ENCODE data around the gene ATRNL1. TPM values are rescaled to one million over a fixed set of nuclear protein-coding genes. Genes with fewer than 3 reads are reported as not detected.

The ATRNL1 gene
- total RNA-seq, 1 experiment from 2014 or later: 28.7 TPM

GRCh38 chr10:115606741-115607140 is 513.6 kb downstream of the ATRNL1 start (continued):
- TF ChIP-seq MLX (CRISPR knock-in tag; IDR thresholded peaks at IDR 0.05): no peak

DNA sequence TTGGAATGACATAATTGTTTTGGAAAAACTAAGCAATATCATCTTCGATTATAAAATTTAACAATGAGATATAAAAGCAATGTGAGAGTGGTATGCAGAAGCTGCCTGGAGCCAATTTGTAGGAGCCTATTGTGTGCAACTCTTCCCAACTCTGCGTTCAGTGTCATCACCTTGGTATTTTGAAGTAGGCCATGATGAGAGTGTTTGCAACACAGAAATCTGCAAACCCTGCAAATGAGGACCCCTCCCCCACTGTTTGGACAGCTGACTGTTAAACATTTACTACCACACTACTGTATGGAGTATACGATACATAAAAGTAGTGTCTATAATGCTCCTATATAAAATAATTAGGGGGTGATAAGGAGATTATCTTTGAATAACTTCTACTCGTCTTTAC is 531.3 kb downstream of the ATRNL1 start:
- H3K4me1 Mint-ChIP-seq: no peaks in the 10 kb centered on the region
- DNase-seq (ENCODE audit: low spot score): no peak
- no peaks in the 10 kb centered on the region; the same call in 1 of the 2 replicates for H3K36me3 Mint-ChIP-seq
- no peak for ATAC-seq
- no peak overlapping the region for H3K4me3 Mint-ChIP-seq
- ChIA-PET POLR2A (no interaction called here), CTCF (no interaction called here)
- no peaks in the 10 kb centered on the region for H3K27me3 Mint-ChIP-seq (ENCODE audit: low read depth)
- TF ChIP-seq, protein P1, sequence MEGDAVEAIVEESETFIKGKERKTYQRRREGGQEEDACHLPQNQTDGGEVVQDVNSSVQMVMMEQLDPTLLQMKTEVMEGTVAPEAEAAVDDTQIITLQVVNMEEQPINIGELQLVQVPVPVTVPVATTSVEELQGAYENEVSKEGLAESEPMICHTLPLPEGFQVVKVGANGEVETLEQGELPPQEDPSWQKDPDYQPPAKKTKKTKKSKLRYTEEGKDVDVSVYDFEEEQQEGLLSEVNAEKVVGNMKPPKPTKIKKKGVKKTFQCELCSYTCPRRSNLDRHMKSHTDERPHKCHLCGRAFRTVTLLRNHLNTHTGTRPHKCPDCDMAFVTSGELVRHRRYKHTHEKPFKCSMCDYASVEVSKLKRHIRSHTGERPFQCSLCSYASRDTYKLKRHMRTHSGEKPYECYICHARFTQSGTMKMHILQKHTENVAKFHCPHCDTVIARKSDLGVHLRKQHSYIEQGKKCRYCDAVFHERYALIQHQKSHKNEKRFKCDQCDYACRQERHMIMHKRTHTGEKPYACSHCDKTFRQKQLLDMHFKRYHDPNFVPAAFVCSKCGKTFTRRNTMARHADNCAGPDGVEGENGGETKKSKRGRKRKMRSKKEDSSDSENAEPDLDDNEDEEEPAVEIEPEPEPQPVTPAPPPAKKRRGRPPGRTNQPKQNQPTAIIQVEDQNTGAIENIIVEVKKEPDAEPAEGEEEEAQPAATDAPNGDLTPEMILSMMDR (IDR thresholded peaks at IDR 0.05): no peak
- TF ChIP-seq ZBTB21 (CRISPR knock-in tag; IDR thresholded peaks at IDR 0.05; ENCODE audit: borderline replicate concordance) (no peak), ZNF425 (CRISPR knock-in tag; conservative IDR thresholded peaks at IDR 0.05) (no peak), CREM (CRISPR knock-in tag; IDR thresholded peaks at IDR 0.05) (no peak), JAZF1 (CRISPR knock-in tag; IDR thresholded peaks at IDR 0.05) (no peak), SMAD4 (CRISPR knock-in tag; IDR thresholded peaks at IDR 0.05) (no peak)
- H3K27ac Mint-ChIP-seq: no peak overlapping the region
- H3K9me3 Mint-ChIP-seq: peaks cover 5% of the 10 kb centered on the region

GRCh38 chr10:115628616-115629015 is 535.5 kb downstream of the ATRNL1 start:
- H3K4me1 Mint-ChIP-seq: no peaks in the 10 kb centered on the region
- CTCF ChIA-PET: no interaction called here
- H3K27me3 Mint-ChIP-seq (ENCODE audit: low read depth): no peaks in the 10 kb centered on the region
- no peak overlapping the region for H3K4me3 Mint-ChIP-seq
- ATAC-seq: no peak
- H3K36me3 Mint-ChIP-seq: no peaks in the 10 kb centered on the region
- no peak overlapping the region for H3K27ac Mint-ChIP-seq
- H3K9me3 Mint-ChIP-seq: no peaks in the 10 kb centered on the region
- POLR2A ChIA-PET: no interaction called here
- no peak for DNase-seq (ENCODE audit: low spot score)
- no peak for TF ChIP-seq GRHL2 (CRISPR knock-in tag; IDR thresholded peaks at IDR 0.05; ENCODE audit: insufficient replicate concordance, severe bottlenecking)
- TF ChIP-seq, protein P2, sequence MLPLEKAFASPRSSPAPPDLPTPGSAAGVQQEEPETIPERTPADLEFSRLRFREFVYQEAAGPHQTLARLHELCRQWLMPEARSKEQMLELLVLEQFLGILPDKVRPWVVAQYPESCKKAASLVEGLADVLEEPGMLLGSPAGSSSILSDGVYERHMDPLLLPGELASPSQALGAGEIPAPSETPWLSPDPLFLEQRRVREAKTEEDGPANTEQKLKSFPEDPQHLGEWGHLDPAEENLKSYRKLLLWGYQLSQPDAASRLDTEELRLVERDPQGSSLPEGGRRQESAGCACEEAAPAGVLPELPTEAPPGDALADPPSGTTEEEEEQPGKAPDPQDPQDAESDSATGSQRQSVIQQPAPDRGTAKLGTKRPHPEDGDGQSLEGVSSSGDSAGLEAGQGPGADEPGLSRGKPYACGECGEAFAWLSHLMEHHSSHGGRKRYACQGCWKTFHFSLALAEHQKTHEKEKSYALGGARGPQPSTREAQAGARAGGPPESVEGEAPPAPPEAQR (CRISPR knock-in tag; IDR thresholded peaks at IDR 0.05): no peak
- TF ChIP-seq RORB (CRISPR knock-in tag; IDR thresholded peaks at IDR 0.05): no peak
- no peak for TF ChIP-seq NR1H2 (CRISPR knock-in tag; IDR thresholded peaks at IDR 0.05)
- TF ChIP-seq, protein P3, sequence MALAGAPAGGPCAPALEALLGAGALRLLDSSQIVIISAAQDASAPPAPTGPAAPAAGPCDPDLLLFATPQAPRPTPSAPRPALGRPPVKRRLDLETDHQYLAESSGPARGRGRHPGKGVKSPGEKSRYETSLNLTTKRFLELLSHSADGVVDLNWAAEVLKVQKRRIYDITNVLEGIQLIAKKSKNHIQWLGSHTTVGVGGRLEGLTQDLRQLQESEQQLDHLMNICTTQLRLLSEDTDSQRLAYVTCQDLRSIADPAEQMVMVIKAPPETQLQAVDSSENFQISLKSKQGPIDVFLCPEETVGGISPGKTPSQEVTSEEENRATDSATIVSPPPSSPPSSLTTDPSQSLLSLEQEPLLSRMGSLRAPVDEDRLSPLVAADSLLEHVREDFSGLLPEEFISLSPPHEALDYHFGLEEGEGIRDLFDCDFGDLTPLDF (CRISPR knock-in tag; IDR thresholded peaks at IDR 0.05): no peak
- no peak for TF ChIP-seq HMGA2 (CRISPR knock-in tag; IDR thresholded peaks at IDR 0.05)
- no peak for TF ChIP-seq ARID4B (CRISPR knock-in tag; IDR thresholded peaks at IDR 0.05; ENCODE audit: borderline replicate concordance)
- TF ChIP-seq TCF7 (CRISPR knock-in tag; IDR thresholded peaks at IDR 0.05; ENCODE audit: low read depth): no peak
- TF ChIP-seq ATF6 (CRISPR knock-in tag; IDR thresholded peaks at IDR 0.05): no peak
- TF ChIP-seq, protein P4, sequence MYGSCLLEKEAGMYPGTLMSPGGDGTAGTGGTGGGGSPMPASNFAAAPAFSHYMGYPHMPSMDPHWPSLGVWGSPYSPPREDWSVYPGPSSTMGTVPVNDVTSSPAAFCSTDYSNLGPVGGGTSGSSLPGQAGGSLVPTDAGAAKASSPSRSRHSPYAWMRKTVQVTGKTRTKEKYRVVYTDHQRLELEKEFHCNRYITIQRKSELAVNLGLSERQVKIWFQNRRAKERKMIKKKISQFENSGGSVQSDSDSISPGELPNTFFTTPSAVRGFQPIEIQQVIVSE (CRISPR knock-in tag; IDR thresholded peaks at IDR 0.05; ENCODE audit: borderline replicate concordance): no peak
- no peak for TF ChIP-seq NFATC4 (CRISPR knock-in tag; IDR thresholded peaks at IDR 0.05)
- no peak for TF ChIP-seq CREM (CRISPR knock-in tag; IDR thresholded peaks at IDR 0.05)
